ENCODE measurements around the gene B4GALT4.
"Not testable (repeated sequence)": the region's sequence is repeated elsewhere in the genome, so short reads cannot be mapped to it uniquely, and the experiment has no call there.

B4GALT4 gene, protein sequence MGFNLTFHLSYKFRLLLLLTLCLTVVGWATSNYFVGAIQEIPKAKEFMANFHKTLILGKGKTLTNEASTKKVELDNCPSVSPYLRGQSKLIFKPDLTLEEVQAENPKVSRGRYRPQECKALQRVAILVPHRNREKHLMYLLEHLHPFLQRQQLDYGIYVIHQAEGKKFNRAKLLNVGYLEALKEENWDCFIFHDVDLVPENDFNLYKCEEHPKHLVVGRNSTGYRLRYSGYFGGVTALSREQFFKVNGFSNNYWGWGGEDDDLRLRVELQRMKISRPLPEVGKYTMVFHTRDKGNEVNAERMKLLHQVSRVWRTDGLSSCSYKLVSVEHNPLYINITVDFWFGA

DNA sequence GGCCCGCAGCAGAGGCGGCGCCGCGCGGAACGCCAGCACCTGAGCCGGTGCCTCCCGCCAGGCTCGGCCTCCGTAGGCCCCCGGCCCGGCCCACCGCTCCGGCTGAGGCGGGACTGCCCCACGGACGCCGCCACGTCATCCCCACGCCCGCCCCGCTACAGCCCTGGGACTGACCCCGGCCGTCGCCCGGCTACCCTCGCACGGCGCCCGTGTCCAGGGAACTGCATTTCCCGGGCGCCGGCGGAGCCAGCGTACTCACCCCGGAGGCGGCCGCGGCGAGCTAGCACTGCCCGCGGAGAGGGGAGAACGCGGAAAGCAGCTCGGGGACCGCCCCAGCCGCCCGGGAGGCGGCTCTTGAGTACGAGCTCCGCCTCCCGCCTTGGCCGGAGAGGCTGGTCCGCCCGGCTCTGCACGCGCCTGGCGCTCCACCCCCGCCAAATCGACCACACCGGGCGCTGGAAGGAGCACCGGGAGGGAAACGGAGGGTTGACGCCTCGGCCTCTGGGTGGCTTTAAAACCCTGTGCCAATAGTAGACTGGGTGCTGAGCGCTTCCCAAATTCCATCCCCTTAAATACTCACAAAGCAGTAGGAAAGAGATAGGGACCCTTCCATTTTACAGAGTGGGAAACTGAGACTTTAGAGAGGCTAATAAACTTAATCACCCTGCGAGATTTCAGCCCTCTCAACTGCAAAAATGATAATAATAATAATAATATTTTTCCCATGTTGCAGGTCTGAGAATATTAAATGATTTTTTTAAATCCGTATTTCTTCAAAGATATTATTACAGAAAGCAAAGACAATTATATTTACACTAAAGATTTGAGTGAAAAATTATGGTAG is at the start of gene B4GALT4:
Gene B4GALT4, minus strand, starts transcription at position 288 of the 844 bp plus-strand sequence. CDS start 10,779 bp downstream, outside the sequence.
- no peak for FAIRE-seq

DNA sequence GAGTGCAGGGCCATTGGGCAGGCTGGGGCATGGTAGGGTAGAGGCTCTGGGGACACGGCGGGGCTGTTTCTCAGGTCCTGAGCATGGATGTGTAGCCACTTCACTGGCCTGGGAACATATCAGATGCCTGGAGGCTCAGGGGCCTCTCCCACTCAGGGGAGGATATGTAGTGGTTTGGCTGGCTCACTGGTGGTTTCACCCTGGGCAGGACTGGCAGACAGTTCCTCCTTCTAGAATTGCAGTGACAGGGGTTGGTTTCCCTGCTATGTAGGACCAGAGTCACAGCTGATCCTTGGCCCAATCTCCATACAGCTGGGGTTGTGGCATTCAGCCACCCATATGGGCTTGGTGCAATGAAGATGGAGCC is 48.7 kb upstream of the B4GALT4 start:
- no peak for FAIRE-seq

GRCh38 chr3:119288669-119289403 is 48.2 kb upstream of the B4GALT4 start:
- no peak for FAIRE-seq

DNA sequence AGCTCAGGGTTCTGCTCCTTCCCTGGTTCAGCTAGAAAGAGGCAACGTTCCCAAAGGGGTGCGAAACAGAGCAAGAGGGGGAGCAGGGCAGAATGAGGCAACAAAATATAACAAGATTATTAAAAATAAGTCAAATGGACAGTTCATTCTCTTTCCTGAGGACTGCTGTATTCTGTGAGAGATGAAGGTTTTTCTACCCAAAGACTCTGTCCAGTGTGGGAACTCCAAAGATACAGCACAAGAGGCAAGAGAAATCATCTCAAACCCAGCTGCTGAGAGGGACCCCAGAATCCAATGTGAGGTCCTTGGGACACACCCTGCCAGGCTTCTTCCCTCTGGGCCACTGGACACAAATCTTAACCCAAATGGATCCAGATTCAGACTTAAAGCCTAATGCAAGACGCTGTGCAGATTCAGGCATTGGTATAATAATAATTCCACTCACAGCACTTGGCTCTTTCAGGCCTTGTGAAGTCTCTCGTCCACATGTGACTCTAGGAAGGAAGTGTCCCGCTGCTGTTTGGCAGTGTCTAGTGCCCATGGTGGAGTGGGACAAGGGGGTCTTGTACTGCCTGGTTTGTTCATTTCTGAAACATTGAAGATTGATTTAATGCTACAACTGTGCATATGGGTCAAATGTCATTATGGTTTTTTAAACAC is 39.0 kb upstream of the B4GALT4 start:
- FAIRE-seq, result no peak

GRCh38 chr3:119279101-119279554 is 38.5 kb upstream of the B4GALT4 start:
- no peak for FAIRE-seq

DNA sequence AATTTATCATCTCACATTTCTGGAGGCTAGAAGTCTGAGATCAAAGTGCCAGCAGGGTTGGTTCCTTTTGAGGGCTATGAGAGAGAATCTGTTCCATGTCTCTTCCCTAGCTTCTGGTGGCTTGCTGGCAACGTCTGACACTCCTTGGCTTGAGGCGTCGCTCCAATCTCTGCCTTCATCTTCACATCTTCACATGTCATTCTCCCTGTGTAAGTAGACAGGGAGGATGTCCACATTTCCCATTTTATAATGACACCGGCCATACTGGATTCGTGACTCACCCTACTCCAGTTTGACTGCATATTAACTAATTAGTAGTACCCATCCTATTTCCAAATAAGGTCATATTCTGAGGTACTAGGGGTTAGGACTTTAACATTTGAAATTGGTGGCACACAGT is 36.0 kb upstream of the B4GALT4 start:
- FAIRE-seq, result no peak

DNA sequence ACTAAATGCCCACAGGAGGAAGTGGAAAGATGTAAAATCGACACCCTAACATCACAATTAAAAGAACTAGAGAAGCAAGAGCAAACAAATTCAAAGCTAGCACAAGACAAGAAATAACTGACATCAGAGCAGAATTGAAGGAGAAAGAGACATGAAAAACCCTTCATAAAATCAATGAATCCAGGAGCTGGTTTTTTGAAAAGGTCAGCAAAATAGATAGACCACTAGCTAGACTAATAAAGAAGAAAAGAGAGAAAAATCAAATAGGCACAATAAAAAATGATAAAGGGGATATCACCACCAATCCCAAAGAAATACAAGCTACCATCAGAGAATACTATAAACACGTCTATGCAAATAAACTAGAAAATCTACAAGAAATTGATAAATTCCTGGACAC is 29.5 kb upstream of the B4GALT4 start:
- not testable (repeated sequence) for FAIRE-seq

GRCh38 chr3:119261055-119261454 is 20.4 kb upstream of the B4GALT4 start:
- no peak for FAIRE-seq

DNA sequence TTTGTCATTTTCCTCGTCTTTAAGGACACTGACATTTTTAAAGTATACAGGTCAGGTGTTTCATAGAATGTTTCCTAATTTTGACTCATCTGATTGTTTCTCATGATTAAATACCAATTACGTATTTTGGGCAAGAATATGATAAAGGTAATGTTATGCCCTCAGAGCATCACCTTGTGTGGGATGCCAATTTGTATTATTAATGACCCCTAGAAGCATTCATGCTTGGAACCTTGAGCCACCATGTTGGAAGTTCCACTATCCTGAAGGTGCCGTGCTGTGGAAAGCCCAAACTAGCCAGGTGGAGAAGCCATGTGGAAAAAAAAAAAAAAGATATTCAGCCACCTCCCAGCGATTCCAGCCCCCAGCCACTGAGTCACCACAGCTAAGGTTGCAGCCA is 19.1 kb upstream of the B4GALT4 start:
- no peak for FAIRE-seq

GRCh38 chr3:119258915-119259314 is 18.2 kb upstream of the B4GALT4 start:
- FAIRE-seq, result no peak

DNA sequence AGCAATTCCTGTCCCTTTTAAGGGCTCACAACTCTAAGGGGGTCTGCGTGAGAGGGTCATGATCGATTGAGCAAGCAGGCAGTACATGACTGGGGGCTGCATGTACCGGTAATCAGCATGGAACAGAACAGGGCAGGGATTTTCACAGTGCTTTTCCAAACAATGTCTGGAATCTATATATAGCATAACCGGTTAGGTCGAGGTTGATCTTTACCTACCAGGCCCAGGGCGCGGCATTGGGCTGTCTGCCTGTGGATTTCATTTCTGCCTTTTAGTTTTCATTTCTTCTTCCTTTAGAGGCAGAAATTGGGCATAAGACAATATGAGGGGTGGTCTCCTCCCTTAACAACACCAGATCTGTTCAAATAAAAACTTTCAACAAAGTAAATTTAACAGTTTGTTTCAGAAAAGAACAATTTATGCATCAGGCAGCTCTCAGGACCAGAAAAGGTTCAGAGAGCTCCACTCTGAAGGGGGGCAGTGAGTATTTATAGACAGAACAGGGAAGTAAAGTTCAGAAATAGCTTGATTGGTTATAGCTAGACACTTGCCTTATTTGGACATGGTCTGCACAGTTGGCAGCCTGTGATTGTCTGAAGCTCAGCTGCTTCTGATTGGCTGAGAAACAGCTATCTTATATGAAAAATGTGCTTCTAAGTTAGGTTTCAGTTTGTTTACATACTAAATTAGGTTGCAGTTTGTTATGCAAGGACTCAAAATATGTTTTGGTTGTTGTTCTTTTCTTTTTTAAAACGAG is 17.2 kb upstream of the B4GALT4 start:
- FAIRE-seq, result no peak

GRCh38 chr3:119257111-119257510 is 16.4 kb upstream of the B4GALT4 start:
- no peak for FAIRE-seq

GRCh38 chr3:119255214-119255613 is 14.5 kb upstream of the B4GALT4 start:
- peak; percentile 25 for FAIRE-seq

DNA sequence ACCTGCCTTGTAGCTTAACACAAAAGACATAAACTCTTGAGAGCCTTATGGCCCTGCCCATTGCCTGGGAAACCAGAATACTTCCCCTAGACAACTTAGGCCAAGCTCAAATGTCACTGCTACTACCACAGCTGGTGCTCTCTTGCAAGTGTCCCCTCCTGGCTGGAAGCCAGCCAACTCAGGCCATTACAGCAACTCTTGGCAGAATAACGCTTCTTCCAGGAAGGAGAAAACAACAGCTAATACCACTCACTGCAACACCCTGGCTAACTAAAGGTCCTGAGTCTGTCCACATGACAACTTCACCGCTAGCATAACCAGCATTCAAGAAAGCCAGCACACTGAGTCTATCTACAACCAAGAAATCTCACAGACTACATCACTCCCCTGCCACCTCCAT is 5.1 kb upstream of the B4GALT4 start:
- no peak for FAIRE-seq

DNA sequence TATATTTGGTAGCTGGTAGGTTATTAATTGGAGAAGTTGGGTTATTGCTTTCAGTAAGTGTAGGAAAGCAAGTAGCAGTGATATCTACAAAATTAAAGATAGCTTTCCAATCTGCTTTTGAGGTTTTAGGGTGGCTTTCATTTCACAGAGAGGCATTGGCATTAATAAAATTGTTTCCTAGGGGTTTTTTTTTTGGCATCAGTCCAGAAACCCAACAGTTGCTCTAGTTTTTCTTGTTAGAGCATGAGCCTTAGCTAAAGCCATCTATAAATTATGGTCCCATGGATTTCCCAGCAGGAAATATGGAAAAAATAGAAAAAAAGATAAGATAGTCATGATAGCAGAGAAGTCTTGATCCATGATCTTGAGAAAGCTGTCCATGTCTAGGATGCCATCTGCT is 3.0 kb upstream of the B4GALT4 start:
- no peak for FAIRE-seq

- FAIRE-seq, result not testable (repeated sequence)
These were observed 2.4 kb upstream of the B4GALT4 start for GRCh38 chr3:119243058-119243529.

- FAIRE-seq, result not testable (repeated sequence)
These were observed 1.8 kb upstream of the B4GALT4 start for GRCh38 chr3:119242387-119243057.

DNA sequence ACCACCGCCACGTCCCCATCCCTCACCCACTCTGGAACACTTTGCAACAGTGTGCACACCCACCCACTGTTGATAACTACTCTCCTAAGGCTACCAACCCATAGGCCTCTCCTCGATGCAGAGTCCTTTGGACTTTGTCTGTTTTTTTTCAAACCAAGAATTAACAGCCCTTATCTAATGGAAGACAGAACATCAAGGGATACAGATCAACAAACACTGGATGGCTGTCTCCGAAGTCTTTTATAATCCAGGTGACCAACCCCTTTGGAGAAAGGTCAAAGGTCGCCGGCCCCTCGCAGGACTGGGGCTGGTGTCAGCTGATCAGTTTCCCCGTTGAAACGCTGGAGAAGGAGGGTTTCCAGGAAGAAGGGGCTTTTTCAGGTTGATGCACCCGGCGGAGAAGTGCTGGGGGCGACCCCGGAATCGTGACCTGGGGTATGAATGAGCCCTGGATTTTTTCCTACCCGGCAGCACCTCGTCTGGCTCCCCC is 532 bp downstream of the B4GALT4 start:
- no peak for FAIRE-seq

- no peak for FAIRE-seq
These were observed 1.4 kb downstream of the B4GALT4 start for GRCh38 chr3:119239206-119239820.

DNA sequence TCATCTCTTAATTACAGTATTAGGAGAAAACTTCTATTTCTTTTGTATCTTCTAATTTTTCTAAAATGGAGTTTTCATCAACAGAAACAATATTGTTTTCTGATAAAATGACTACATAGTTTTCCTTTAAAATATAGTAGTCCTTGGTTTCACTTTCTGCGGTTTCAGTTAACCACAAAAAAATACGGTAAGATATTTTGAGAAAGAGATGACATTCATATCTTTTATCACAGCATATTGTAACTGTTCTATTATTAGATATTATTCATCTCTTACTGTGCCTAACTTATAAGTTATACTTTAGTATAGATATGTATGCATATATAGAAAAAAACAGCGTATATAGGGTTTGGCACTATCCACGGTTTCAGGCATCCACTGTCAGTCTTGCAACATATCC is 2.3 kb downstream of the B4GALT4 start:
- no peak for FAIRE-seq

- no peak for FAIRE-seq
These were observed 3.4 kb downstream of the B4GALT4 start for GRCh38 chr3:119237299-119237698.
